HL-60 (cell line): Measurements from ENCODE around the gene MMP7.

ENCODE experiments used
- DNase-seq, 2 experiments: peaks; one replicate each; pipeline ENCODE4 v3.0.0-alpha.2; 2010 to 2020; ENCODE audit warnings: low read depth in 1 of 2, low spot score in 1 of 2
- H3K27ac ChIP-seq: fragments of 250-450 bp; sonication (Bioruptor Pico); replicated peaks from 2 replicates; pipeline ENCODE4 v1.5.1; 2020; ENCODE audit warnings: mild to moderate bottlenecking, moderate library complexity
- H3K27me3 ChIP-seq: fragments of 250-450 bp; sonication (Bioruptor Pico); 2 replicates; pipeline ENCODE4 v1.5.1; 2021; ENCODE audit warnings: mild to moderate bottlenecking, moderate library complexity; ENCODE audit not compliant: insufficient read depth, poor library complexity, severe bottlenecking
- H3K4me3 ChIP-seq: replicated peaks from 2 replicates; pipeline ENCODE4 v1.5.1; 2011; ENCODE audit warnings: mild to moderate bottlenecking, control low read depth, low read length; ENCODE audit not compliant: insufficient read depth
- CTCF ChIP-seq: IDR thresholded peaks from one replicate; pipeline ENCODE4 v1.5.1; 2011; ENCODE audit warnings: low read length, control low read depth, inconsistent platforms; ENCODE audit not compliant: insufficient read depth
- GABPA ChIP-seq: IDR thresholded peaks from 2 replicates; pipeline ENCODE4 v1.6.1; 2012; ENCODE audit warnings: low read depth
- POLR2AphosphoS5 ChIP-seq: IDR thresholded peaks from 2 replicates; pipeline ENCODE4 v1.6.1; 2012; ENCODE audit warnings: low read depth
- REST ChIP-seq: IDR thresholded peaks from 2 replicates; pipeline ENCODE4 v1.6.1; 2012; ENCODE audit warnings: low read depth; ENCODE audit not compliant: insufficient replicate concordance
- SPI1 ChIP-seq: IDR thresholded peaks from 2 replicates; pipeline ENCODE4 v1.6.1; 2012; ENCODE audit warnings: low read depth, mild to moderate bottlenecking, borderline replicate concordance

Gene MMP7

GRCh38 chr11:102539567-102539966 is 9.0 kb upstream of the MMP7 start:
- no peak overlapping the region for H3K27ac ChIP-seq
- TF ChIP-seq CTCF (no peak), POLR2AphosphoS5 (no peak), GABPA (no peak), SPI1 (no peak)
- no peak for DNase-seq
- no peak overlapping the region for H3K4me3 ChIP-seq
- no peaks in the 10 kb centered on the region for H3K27me3 ChIP-seq

DNA sequence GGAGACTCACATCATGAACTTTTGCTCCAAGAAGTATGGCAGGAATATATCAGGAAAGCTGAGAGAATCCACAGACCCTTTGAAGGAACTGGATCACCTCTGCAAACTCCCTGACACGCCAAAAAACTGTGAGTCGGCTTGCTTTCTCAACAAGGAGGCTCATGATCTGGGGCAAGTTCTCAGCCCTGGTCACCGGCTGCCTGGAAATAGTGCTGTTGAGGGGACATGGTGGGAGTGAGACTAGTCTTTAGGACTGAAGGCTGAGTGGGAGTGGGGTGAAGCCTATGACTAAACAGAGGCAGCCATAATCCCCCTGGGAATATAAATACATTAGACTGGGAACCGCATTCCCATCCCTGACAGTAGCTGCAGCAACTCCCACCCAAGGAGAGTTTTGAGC is 8.4 kb upstream of the MMP7 start:
- no peaks in the 10 kb centered on the region for H3K27me3 ChIP-seq
- DNase-seq = no peak
- TF ChIP-seq CTCF = no peak
- no peak for TF ChIP-seq REST
- TF ChIP-seq POLR2AphosphoS5 = no peak
- TF ChIP-seq SPI1 = no peak
- TF ChIP-seq GABPA = no peak
- H3K27ac ChIP-seq = no peak overlapping the region
- H3K4me3 ChIP-seq = no peak overlapping the region

GRCh38 chr11:102534261-102534872 is 3.8 kb upstream of the MMP7 start:
- no peak for DNase-seq

GRCh38 chr11:102528618-102529017 is 1.9 kb downstream of the MMP7 start:
- TF ChIP-seq REST (no peak), CTCF (no peak)
- DNase-seq = no peak
- Histone ChIP-seq H3K27me3 (no peaks in the 10 kb centered on the region), H3K4me3 (no peak overlapping the region), H3K27ac (no peak overlapping the region)

More at GRCh38 chr11:102534261-102534872, 3.8 kb upstream of the MMP7 start:
- H3K27ac ChIP-seq = no peak overlapping the region
- no peak for TF ChIP-seq GABPA
- H3K4me3 ChIP-seq = no peak overlapping the region
- H3K27me3 ChIP-seq = no peaks in the 10 kb centered on the region
